Astrocyte (in vitro differentiated cells and primary cell): ENCODE results near the gene MCEE.
"Not testable (repeated sequence)": the region's sequence is repeated elsewhere in the genome, so short reads cannot be mapped to it uniquely, and the experiment has no call there.

Experiments used
- EZH2 ChIP-seq: IDR thresholded peaks from 2 replicates; pipeline ENCODE4 v1.6.1; 2012; ENCODE audit warnings: mild to moderate bottlenecking, low read length, inconsistent platforms; ENCODE audit not compliant: insufficient read depth
- TF ChIP-seq, protein P1 (sequence below): IDR thresholded peaks from 2 replicates; pipeline ENCODE4 v1.5.1; 2011; ENCODE audit warnings: low read depth, mild to moderate bottlenecking, inconsistent platforms, low read length, moderate library complexity; ENCODE audit not compliant: insufficient read depth

GRCh38 chr2:71178836-71179235 is 48.8 kb upstream of the MCEE start:
- TF ChIP-seq, protein P1, sequence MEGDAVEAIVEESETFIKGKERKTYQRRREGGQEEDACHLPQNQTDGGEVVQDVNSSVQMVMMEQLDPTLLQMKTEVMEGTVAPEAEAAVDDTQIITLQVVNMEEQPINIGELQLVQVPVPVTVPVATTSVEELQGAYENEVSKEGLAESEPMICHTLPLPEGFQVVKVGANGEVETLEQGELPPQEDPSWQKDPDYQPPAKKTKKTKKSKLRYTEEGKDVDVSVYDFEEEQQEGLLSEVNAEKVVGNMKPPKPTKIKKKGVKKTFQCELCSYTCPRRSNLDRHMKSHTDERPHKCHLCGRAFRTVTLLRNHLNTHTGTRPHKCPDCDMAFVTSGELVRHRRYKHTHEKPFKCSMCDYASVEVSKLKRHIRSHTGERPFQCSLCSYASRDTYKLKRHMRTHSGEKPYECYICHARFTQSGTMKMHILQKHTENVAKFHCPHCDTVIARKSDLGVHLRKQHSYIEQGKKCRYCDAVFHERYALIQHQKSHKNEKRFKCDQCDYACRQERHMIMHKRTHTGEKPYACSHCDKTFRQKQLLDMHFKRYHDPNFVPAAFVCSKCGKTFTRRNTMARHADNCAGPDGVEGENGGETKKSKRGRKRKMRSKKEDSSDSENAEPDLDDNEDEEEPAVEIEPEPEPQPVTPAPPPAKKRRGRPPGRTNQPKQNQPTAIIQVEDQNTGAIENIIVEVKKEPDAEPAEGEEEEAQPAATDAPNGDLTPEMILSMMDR: not testable (repeated sequence)
- not testable (repeated sequence) for TF ChIP-seq EZH2
